HL-60 (cell line): ENCODE data around the gene GAREM1.

Source experiments
- DNase-seq, 2 experiments: peaks; one replicate each; pipeline ENCODE4 v3.0.0-alpha.2; 2010 to 2020; ENCODE audit warnings: low read depth in 1 of 2, low spot score in 1 of 2
- H3K27ac ChIP-seq: fragments of 250-450 bp; sonication (Bioruptor Pico); replicated peaks from 2 replicates; pipeline ENCODE4 v1.5.1; 2020; ENCODE audit warnings: mild to moderate bottlenecking, moderate library complexity
- H3K27me3 ChIP-seq: fragments of 250-450 bp; sonication (Bioruptor Pico); 2 replicates; pipeline ENCODE4 v1.5.1; 2021; ENCODE audit warnings: mild to moderate bottlenecking, moderate library complexity; ENCODE audit not compliant: insufficient read depth, poor library complexity, severe bottlenecking
- H3K4me3 ChIP-seq: replicated peaks from 2 replicates; pipeline ENCODE4 v1.5.1; 2011; ENCODE audit warnings: mild to moderate bottlenecking, control low read depth, low read length; ENCODE audit not compliant: insufficient read depth
- CTCF ChIP-seq: IDR thresholded peaks from one replicate; pipeline ENCODE4 v1.5.1; 2011; ENCODE audit warnings: low read length, control low read depth, inconsistent platforms; ENCODE audit not compliant: insufficient read depth
- GABPA ChIP-seq: IDR thresholded peaks from 2 replicates; pipeline ENCODE4 v1.6.1; 2012; ENCODE audit warnings: low read depth
- POLR2AphosphoS5 ChIP-seq: IDR thresholded peaks from 2 replicates; pipeline ENCODE4 v1.6.1; 2012; ENCODE audit warnings: low read depth
- REST ChIP-seq: IDR thresholded peaks from 2 replicates; pipeline ENCODE4 v1.6.1; 2012; ENCODE audit warnings: low read depth; ENCODE audit not compliant: insufficient replicate concordance
- SPI1 ChIP-seq: IDR thresholded peaks from 2 replicates; pipeline ENCODE4 v1.6.1; 2012; ENCODE audit warnings: low read depth, mild to moderate bottlenecking, borderline replicate concordance

The GAREM1 gene

GRCh38 chr18:32439802-32440201, 30.9 kb downstream of the GAREM1 start:
- no peak for TF ChIP-seq REST
- Histone ChIP-seq H3K4me3 (no peak overlapping the region), H3K27ac (no peak overlapping the region), H3K27me3 (peaks cover 4% of the 10 kb centered on the region)
- DNase-seq = no peak

GRCh38 chr18:32439241-32439640, 31.4 kb downstream of the GAREM1 start:
- H3K27me3 ChIP-seq = peaks cover 4% of the 10 kb centered on the region
- no peak for TF ChIP-seq SPI1
- TF ChIP-seq GABPA = no peak
- no peak for TF ChIP-seq CTCF
- no peak for TF ChIP-seq POLR2AphosphoS5
- no peak for TF ChIP-seq REST
- DNase-seq = no peak
- no peak overlapping the region for H3K4me3 ChIP-seq
- H3K27ac ChIP-seq = no peak overlapping the region

DNA sequence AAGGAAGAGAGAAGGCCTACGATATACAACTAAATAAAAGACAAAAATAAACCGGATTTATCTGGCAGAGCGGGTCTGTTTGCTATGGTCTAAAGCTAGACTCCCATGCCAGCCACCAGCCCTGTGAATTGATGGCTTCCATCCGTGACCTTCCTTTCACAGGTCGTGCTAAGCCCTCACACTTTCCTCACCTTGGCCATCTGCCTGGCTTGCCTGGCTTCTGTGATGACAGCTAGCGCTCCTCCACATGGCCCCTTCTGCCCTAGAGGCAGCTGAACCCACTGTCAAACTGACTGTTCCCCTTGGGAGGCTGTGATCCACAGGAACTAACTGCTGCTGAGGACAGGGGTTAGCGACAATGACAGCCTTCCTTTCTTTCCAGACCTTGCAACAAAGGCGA, 32.5 kb downstream of the GAREM1 start:
- DNase-seq = no peak
- peaks cover 4% of the 10 kb centered on the region for H3K27me3 ChIP-seq
- no peak overlapping the region for H3K4me3 ChIP-seq
- TF ChIP-seq POLR2AphosphoS5 (no peak), REST (no peak), CTCF (no peak), SPI1 (no peak), GABPA (no peak)
- H3K27ac ChIP-seq = no peak overlapping the region
